ENCODE data around the gene MAGEA9B.
"Not testable (repeated sequence)": the region's sequence is repeated elsewhere in the genome, so short reads cannot be mapped to it uniquely, and the experiment has no call there.

The MAGEA9B gene

DNA sequence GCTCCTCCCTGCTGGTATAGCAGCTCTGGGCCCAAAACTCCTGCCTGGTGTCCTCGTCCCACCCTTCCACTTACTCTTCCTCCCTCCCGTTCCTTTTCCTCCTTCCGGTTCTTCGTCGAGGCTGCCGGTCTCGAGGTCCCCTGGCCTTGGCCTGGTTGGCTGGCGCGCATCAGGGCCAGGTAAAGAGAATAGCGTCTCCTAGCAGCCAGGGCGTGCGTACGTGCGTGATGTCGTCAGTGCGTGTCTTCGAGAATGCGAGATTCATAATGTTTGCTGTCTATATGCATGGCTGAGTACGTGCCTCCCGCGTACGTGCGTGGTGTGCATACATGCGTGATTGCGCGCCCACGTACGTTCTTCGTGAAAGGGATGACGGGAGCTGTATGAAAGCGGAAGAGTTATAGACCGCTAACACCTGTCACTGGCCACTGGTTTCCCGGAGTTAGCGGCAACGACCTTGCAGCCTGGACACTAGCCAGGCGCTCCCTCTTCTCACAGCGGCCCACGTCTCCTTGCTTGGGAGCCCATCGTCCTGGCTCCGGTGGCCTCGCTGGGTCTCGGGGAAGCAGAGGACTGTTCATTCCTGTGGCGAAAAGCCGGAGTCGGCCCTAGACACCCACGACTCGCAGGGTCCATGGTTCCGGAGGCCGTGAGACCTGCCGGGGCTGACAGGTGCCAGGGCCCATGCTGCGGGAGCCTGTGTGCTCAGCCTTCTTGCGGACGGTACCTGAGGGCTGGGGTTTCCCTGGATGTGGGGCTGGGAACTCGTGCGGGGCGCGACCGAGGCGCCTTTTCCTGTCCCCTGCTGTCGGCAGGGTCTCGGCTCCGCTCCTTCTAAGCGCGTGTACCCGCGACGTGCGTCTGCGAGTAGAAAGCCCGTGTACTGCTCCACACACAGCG, 46.4 kb downstream of the MAGEA9B start, which contains the start of gene EOLA1:
TSS of gene EOLA1 (plus strand) at position 392 of the 900 bp plus-strand sequence. CDS start 4,619 bp downstream, outside the sequence.
- peak within 1 kb of the TSS; percentile 88 for H3K27ac ChIP-seq (ENCODE audit: low read depth, low read length)
- H3K27me3 ChIP-seq (ENCODE audit: control insufficient read depth, insufficient read depth, low read length), result no peaks in the 10 kb centered on the region
- peak within 1 kb of the TSS; percentile 71 for H3K4me3 ChIP-seq (ENCODE audit: low read length)
- H3K4me1 ChIP-seq (ENCODE audit: control insufficient read depth, insufficient read depth, low read length), result no peaks in the 10 kb centered on the region
- H3K36me3 ChIP-seq (ENCODE audit: control insufficient read depth, insufficient read depth, low read length), result no peaks in the 10 kb centered on the region
- peak within 1 kb of the TSS; percentile 29 for H3K9ac ChIP-seq (ENCODE audit: low read length)

DNA sequence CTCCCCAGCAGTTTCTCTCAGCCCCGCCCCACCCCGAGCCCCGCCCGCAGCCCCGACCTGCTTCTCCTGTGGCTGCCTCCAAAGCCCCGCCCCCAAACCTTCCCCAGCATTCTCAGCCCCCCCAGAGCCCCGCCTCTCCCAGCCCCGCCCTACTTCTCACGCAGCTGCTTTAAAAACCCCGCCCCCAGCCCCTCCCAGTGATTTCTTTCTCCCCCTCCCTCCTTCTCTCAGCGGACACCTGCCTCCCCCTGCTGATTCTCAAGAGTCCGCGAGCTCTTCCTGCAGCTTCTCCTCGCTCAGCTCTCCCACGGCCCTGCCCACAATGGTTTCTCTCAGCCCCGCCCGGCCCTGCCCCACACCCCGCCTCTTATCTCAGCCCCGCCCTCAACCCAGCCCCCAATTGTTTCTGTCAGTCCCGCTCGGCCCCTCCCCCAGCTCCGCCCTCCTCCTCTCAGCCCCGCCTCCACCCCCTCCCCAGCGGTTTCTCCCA, 47.1 kb downstream of the MAGEA9B start:
- Histone ChIP-seq H3K9ac (ENCODE audit: low read length) (no peak overlapping the region), H3K36me3 (ENCODE audit: control insufficient read depth, insufficient read depth, low read length) (no peaks in the 10 kb centered on the region), H3K4me1 (ENCODE audit: control insufficient read depth, insufficient read depth, low read length) (no peaks in the 10 kb centered on the region), H3K27ac (ENCODE audit: low read depth, low read length) (peak overlapping the region; percentile 88), H3K27me3 (ENCODE audit: control insufficient read depth, insufficient read depth, low read length) (no peaks in the 10 kb centered on the region), H3K4me3 (ENCODE audit: low read length) (peak overlapping the region; percentile 71)

DNA sequence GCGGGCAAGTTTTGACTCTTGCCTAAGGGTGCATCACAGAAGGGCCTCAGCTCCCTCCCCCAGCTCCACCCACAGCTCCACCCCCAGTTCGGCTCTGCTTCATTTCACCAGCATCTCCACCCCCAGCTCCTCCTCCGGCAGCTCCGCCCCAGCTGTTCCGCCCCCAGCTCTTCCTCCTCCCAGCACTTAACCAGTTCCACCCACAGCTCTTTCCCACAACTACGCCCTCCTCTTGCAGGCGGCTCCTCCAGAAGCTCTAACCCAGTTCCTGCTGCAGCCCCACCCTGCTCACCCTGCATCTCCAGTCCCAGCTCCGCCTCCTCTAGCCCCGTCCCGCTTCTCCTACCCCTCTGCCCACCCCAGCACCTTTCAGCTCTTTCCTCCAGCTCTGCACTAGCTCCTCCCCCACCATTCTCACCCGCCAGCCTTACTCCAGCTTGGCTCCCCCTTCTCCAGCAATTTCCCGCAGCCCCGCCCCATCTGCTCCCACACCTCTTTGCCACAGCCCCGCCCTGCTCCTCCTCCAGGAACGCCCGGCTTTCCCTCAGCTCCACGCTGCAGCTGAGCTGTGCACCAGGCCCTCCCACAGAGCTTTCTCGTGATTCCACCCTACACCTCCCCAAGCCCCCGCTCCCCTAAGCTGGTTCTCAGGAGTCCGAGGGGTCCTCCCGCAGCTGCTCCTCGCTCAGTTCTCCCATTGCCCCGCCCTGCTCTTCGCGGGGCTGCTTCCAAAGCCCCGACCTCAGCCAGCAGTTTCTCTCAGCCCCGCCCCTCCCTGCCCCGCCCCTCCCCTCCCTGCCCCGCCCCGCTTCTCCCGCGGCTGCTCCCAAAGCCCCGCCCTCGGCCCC, 47.8 kb downstream of the MAGEA9B start:
- Histone ChIP-seq H3K27ac (ENCODE audit: low read depth, low read length) (peak overlapping the region; percentile 82), H3K9ac (ENCODE audit: low read length) (no peak overlapping the region), H3K27me3 (ENCODE audit: control insufficient read depth, insufficient read depth, low read length) (no peaks in the 10 kb centered on the region), H3K36me3 (ENCODE audit: control insufficient read depth, insufficient read depth, low read length) (no peaks in the 10 kb centered on the region), H3K4me3 (ENCODE audit: low read length) (peak overlapping the region; percentile 58), H3K4me1 (ENCODE audit: control insufficient read depth, insufficient read depth, low read length) (no peaks in the 10 kb centered on the region)

DNA sequence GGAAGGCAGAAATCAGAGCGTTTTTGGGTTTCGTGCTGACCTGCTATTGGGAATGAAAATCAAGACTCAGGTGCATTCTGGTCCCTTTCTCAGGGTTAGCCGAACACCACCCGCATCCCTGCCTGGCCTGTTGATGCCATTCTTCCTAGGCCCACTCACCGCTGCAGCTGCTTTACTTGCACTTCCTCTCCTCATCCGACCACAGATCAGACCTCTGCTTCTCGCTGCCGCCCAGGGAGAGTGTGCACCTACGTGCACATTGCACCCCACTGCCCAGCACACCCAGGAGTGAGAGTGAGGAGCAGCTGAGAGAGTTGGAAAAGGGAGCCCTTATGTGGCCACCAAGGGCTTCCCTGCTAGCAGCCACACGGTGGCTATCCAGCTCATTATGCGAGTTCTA, 49.8 kb downstream of the MAGEA9B start:
- H3K9ac ChIP-seq (ENCODE audit: low read length); H3K4me1 ChIP-seq (ENCODE audit: control insufficient read depth, insufficient read depth, low read length); H3K27ac ChIP-seq (ENCODE audit: low read depth, low read length); H3K36me3 ChIP-seq (ENCODE audit: control insufficient read depth, insufficient read depth, low read length); H3K4me3 ChIP-seq (ENCODE audit: low read length); H3K27me3 ChIP-seq (ENCODE audit: control insufficient read depth, insufficient read depth, low read length): not testable (repeated sequence)

DNA sequence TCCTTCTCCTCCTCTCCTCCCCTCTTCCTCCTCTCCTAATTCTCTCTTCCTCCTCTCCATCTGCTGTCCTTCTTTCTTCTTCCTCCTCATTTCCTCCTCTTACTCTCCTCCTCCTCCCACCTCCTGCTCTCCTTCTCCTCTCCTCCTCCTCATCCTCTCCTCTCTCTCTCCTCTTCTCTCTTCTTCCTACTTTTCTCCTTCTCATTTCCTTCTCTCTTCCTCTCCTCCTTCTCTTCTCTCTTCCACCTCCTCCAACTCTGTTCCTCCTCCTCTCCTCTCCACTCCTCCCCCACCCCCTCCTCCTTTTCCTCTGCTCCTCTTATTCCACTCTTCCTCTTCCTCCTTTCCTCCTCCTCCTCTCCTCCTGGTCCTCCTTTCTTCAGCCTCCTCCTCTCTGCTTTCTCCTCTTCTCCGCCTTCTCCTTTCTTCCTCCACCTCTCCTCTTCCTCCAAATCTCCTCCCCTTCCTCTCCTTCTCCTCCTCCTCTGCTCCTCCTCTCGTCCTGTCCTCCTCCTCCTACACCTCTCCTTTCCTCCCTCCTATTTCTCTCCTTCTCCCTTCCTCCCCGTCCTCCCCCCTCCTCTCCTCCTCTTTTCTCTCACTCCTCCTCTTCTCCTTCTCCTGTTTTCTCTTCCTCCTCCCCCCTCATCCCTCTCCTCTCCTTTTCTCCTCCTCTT, 52.2 kb downstream of the MAGEA9B start:
- not testable (repeated sequence) for H3K4me3 ChIP-seq (ENCODE audit: low read length); H3K36me3 ChIP-seq (ENCODE audit: control insufficient read depth, insufficient read depth, low read length); H3K9ac ChIP-seq (ENCODE audit: low read length); H3K27ac ChIP-seq (ENCODE audit: low read depth, low read length); H3K27me3 ChIP-seq (ENCODE audit: control insufficient read depth, insufficient read depth, low read length); H3K4me1 ChIP-seq (ENCODE audit: control insufficient read depth, insufficient read depth, low read length)

DNA sequence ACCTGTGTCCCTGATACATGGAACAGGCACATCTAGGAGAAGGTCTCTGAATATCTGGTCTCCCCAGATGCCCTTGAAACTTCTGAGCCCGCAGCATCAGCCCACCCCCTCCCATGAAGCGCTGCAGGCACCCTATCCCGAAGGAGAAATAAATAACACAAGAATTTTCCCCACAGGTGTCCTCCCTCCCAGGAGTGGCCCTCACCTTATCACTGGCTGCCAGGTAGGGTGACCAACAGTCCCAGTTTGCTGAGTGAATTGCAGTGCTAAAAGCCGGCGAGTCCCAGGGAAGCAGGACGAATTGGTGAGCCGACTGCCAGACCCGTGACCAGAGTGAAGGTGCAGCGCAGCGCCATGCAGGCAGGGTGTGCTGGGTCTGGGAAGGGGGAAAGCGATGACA, 53.3 kb downstream of the MAGEA9B start:
- not testable (repeated sequence) for H3K27me3 ChIP-seq (ENCODE audit: control insufficient read depth, insufficient read depth, low read length); H3K4me3 ChIP-seq (ENCODE audit: low read length); H3K9ac ChIP-seq (ENCODE audit: low read length); H3K4me1 ChIP-seq (ENCODE audit: control insufficient read depth, insufficient read depth, low read length); H3K27ac ChIP-seq (ENCODE audit: low read depth, low read length); H3K36me3 ChIP-seq (ENCODE audit: control insufficient read depth, insufficient read depth, low read length)

DNA sequence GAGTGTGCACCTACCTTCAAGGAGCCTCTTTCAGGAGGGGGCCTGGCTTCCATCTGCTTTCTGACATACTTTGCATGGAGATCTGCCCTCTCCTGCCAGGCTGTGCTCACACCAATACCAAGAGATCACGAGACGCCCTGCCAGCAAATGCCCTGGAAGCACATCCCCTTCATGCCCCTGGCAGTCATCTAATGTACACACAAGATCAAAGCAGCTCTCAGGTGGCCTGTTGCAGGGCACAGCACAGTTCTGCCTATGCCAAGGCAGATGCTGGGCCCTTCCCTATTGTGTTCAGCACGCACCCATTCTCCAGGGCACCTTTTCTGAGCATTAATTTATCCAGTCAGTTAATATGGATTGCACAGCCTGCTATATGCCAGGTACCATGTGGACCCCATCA, 54.4 kb downstream of the MAGEA9B start:
- H3K4me1 ChIP-seq (ENCODE audit: control insufficient read depth, insufficient read depth, low read length); H3K27me3 ChIP-seq (ENCODE audit: control insufficient read depth, insufficient read depth, low read length); H3K9ac ChIP-seq (ENCODE audit: low read length); H3K27ac ChIP-seq (ENCODE audit: low read depth, low read length); H3K4me3 ChIP-seq (ENCODE audit: low read length); H3K36me3 ChIP-seq (ENCODE audit: control insufficient read depth, insufficient read depth, low read length): not testable (repeated sequence)

Data from rectal smooth muscle tissue (tissue), 1 donor.